ENCODE data around the gene FAM135A.
"Not testable (repeated sequence)": the region's sequence is repeated elsewhere in the genome, so short reads cannot be mapped to it uniquely, and the experiment has no call there.

The FAM135A gene

DNA sequence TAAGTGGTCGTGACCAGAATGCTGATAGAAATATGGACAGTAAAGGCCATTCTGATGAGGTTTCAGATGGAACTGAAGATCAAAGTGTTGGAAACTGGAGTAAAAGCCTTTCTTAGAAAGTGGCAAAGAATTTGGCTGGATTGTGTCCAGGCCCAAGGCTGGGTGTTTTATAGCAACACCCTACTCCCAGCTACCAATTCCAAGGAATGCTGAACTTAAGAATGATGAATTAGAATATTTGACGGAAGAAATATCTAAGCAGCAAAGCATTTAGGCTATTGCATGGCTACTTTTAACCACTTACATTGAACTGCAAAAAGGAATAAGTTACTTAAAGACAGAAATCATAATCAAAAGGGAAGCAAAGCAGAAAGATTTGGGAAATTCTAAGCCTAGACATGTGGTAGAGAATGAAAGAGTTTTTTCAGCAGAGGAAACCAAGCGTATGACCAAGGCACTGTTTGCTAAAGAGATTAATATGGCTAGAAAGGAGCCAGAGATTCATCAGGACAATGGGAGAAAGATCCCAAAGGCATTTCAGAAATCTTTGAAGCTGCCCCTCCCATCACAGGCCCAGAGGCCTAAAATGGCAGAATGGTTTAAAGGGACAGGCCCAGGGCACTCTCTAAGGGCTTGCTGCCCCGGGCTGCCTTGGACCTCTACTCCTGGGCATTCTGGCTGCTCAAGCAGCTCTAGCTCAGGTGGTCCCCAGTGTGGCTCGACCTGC, 179.2 kb downstream of the FAM135A start:
- DNase-seq (ENCODE audit: low spot score in 2 of 2) (no peak), ATAC-seq (no peak)
- H3K27ac Mint-ChIP-seq, result no peak overlapping the region
- H3K4me3 Mint-ChIP-seq, result no peak overlapping the region
- H3K36me3 Mint-ChIP-seq, result no peaks in the 10 kb centered on the region
- H3K4me1 Mint-ChIP-seq, result no peaks in the 10 kb centered on the region
- no peaks in the 10 kb centered on the region for H3K9me3 Mint-ChIP-seq

DNA sequence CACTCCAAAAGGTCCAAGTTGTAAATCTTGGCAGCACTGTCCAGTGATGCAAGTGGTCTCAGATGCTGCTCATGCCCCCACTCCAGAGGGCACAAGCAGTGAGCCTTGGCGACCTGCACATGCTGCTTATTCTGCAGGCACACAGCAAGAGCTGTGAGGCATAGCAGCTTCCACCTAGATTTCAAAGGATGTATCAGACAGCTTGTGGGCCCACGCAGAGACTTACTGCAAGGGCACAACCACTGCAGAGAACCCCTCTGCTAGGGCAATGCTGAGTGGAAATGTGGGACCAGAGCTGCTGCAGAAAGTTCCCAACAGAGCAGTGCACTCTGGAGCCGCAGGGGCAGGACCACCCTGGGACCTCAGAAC, 179.8 kb downstream of the FAM135A start:
- no peaks in the 10 kb centered on the region for H3K36me3 Mint-ChIP-seq
- no peak overlapping the region for H3K4me3 Mint-ChIP-seq
- no peaks in the 10 kb centered on the region for H3K9me3 Mint-ChIP-seq
- no peak overlapping the region for H3K27ac Mint-ChIP-seq
- ATAC-seq (peak; percentile 16), DNase-seq (ENCODE audit: low spot score in 2 of 2) (no peak)
- H3K4me1 Mint-ChIP-seq, result no peaks in the 10 kb centered on the region

DNA sequence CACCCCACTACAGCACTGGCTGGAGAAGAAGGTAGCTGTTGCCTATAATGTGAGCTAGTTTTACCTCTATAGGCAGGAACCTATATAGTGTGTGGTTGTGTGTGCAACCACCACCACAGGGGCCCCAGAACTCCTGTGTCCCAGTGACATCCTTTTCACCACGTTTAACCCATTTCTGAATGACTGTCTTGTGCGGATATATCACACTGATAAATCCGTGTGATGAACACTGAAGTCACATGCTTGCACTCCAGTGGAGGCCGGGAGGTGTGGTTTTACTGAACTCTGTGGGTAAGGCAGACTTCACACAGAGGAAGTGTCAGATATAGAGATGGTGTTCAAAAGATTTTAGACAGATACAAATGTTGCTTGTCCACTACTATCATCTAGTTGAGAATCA, 185.9 kb downstream of the FAM135A start:
- ATAC-seq (peak; percentile 96), DNase-seq (ENCODE audit: low spot score in 2 of 2) (no peak)
- H3K27ac Mint-ChIP-seq, result no peak overlapping the region
- H3K4me1 Mint-ChIP-seq, result peaks cover 8% of the 10 kb centered on the region
- no peaks in the 10 kb centered on the region for H3K9me3 Mint-ChIP-seq
- no peaks in the 10 kb centered on the region for H3K36me3 Mint-ChIP-seq
- no peak overlapping the region for H3K4me3 Mint-ChIP-seq

DNA sequence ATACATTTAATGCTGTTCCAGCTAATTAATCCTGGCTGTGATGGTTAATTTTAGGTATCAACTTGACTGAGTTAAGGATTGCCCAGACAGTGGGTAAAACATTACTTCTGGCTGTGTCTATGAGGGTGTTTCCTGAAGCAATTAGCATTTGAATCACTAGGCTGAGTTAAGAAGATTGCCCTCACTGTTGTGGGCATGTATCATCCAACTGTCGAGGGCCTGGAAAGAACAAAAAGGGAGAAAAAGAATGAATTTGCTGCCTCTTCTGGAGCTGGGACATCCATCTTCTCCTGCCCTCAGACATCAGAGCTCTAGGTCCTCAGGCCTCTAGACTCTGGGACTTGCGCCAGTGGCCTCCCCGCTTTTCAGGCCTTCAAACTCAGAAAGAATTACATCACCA, 187.7 kb downstream of the FAM135A start:
- no peaks in the 10 kb centered on the region for H3K9me3 Mint-ChIP-seq
- H3K4me3 Mint-ChIP-seq, result no peak overlapping the region
- no peak for DNase-seq (ENCODE audit: low spot score in 2 of 2)
- no peak for ATAC-seq
- H3K36me3 Mint-ChIP-seq, result no peaks in the 10 kb centered on the region
- no peak overlapping the region for H3K27ac Mint-ChIP-seq
- peaks cover 8% of the 10 kb centered on the region for H3K4me1 Mint-ChIP-seq

DNA sequence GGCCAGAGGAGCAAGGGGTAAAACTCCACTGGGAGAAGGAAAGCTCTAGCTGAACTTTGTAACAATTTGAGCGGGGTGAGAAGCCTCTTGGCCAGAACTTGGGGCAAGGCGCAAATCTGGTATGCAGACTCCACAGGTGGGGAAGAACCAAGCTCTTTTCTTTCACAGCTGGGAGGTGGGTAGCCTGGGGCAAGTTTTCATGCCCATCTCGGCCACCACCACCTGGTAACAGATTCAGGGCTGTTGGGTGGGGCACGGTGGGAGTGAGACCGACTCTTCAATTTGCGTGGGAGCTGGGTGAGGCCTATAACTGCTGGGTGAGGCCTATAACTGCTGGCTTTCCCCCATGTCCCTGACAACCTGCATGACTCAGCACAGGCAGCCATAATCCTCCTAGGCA, 190.9 kb downstream of the FAM135A start:
- Mint-ChIP-seq H3K36me3 (no peaks in the 10 kb centered on the region), H3K4me3 (no peak overlapping the region), H3K9me3 (no peaks in the 10 kb centered on the region), H3K27ac (no peak overlapping the region), H3K4me1 (peaks cover 8% of the 10 kb centered on the region)
- DNase-seq (ENCODE audit: low spot score in 2 of 2) (no peak), ATAC-seq (no peak)

DNA sequence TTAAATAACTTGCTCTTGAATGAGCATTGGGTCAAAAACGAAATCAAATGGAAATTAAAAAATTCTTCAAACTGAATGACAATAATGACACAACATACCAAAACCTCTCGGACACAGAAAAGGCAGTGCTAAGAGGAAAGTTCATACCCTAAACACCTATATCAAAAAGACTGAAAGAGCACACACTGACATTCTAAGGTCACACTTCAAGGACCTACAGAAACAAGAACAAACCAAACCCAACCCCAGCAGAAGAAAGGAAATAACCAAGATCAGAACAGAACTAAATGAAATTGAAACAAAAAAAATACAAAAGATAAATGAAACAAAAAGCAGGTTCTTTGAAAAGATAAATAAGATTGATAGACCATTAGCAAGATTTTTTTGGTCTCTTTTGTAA, 194.1 kb downstream of the FAM135A start:
- ATAC-seq; H3K36me3 Mint-ChIP-seq; H3K4me1 Mint-ChIP-seq; H3K27ac Mint-ChIP-seq; DNase-seq (ENCODE audit: low spot score in 2 of 2); H3K9me3 Mint-ChIP-seq; H3K4me3 Mint-ChIP-seq: not testable (repeated sequence)

DNA sequence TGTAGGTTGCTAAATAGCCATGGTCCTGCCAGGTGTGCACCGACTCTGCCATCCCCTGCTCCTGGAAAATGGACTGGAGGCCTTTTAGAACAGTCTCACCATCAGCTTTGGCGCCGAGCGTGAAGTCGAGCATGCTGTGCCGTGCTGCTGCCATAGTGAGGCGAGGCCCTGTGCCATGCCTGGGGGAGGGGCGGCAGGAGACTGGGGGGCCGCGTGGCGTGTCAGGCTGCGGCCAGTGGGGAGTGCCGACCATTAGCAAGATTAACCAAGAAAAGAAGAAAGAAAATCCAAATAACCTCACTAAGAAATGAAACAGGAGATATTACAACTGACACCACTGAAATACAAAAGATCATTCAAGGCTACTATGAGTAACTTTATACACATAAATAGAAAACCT, 195.9 kb downstream of the FAM135A start:
- not testable (repeated sequence) for DNase-seq (ENCODE audit: low spot score in 2 of 2); ATAC-seq; H3K4me3 Mint-ChIP-seq; H3K27ac Mint-ChIP-seq; H3K36me3 Mint-ChIP-seq; H3K9me3 Mint-ChIP-seq; H3K4me1 Mint-ChIP-seq

Data from stimulated activated effector memory CD8-positive, alpha-beta T cell treated with anti-CD3 and anti-CD28 coated beads, Interleukin-12 subunit alpha, Interleukin-12 subunit beta, amount 100 ng/mL, for 72 hours (primary cell).